Right lung (tissue), 5 donors: ENCODE data around the gene NSUN7. TPM values are rescaled to one million over a fixed set of nuclear protein-coding genes. Genes with fewer than 3 reads are reported as not detected.
"Not testable (repeated sequence)": the region's sequence is repeated elsewhere in the genome, so short reads cannot be mapped to it uniquely, and the experiment has no call there.

Experiments used
- DNase-seq, 2 donors: peaks; one replicate each; pipeline ENCODE4 v3.0.0-alpha.2; 2013
- polyA plus RNA-seq, 5 donors: library from polyadenylated mRNA; unstranded; fragments of 120-200 nt; gene quantifications; one replicate each; pipeline versions ENCODE4 v1.2.1 to v1.2.3, GENCODE V29; 2013; ENCODE audit warnings: inconsistent platforms in 1 of 5, low replicate concordance in 1 of 5; ENCODE audit not compliant: insufficient read length in 5 of 5, insufficient read depth in 1 of 5

The NSUN7 gene
- polyA plus RNA-seq, 5 donors, result 11.5 to 19.7 (median 16.6) TPM

DNA sequence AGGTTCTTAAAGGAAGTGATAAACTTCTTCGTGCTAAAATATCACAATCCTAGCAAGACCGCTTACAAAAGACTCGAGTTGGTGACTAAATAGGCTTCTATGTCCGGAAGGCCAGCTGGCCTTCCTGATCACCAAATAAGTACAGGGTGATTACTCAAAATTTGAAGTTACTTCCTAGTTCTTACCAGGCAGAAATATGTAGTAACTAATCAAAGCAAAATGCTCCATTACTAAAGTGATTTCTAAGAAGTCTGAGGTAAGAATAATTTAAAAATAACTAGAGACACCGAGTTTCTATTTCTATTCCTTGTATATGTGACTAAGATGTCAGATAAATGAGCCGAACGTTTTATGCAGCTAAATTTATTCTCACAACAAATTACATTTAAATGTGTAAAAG, 62.2 kb downstream of the NSUN7 start:
- DNase-seq, result no peak

DNA sequence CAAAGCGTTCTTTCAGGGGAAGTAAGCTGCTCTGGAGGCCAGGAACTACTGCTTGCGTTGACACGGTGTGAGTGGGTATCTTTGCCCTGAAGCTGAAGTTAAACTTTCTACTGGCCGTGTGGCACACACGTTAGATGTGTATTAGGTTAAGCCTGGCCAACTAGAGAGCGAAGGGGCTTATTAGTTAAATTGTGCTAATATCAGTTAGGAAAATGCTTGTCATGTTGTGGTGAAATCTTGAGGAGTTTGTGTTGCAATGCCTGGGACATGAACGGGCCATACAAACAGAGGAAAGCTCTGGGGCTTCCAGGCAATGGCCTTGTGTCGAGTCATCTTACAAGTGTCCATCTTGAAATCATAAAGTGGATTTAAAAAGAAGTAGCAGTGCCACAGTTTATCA, 62.6 kb downstream of the NSUN7 start:
- DNase-seq, result no peak

DNA sequence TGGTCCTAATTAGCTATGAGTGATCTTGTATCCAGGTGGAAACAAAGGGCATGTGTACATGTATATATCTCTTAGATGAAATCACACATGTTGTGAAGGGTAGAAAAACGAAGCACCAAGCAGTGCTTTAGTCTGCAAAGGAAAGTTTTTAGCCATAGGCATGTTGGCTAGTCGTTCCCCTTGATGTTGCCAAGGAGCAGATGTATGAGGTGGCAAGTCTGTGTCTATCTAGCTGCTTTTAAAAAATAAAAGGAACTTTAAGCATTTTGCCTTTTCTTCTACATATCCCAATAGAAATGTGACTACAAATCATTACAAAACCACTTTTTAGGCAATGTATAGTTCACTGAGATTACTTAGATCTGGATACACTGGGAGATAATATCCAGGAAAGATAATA, 63.1 kb downstream of the NSUN7 start:
- no peak for DNase-seq

DNA sequence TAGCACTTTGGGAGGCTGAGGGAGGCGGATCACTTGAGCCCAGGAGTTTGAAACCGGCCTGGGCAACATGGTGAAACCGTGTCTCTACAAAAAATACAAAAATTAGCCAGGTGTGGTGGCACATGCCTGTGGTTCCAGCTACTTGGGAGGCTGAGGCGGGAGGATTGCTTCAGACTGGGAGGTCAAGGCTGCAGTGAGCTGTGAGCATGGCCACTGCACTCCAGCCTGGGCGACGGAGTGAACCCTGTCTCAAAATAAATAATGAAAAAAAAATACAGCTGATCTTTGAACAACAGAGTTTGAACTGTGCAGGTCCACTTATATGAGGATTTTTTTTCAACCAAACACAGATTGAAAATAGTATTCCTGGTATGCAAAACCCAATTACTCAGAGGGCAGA, 67.4 kb downstream of the NSUN7 start:
- DNase-seq, result not testable (repeated sequence)

DNA sequence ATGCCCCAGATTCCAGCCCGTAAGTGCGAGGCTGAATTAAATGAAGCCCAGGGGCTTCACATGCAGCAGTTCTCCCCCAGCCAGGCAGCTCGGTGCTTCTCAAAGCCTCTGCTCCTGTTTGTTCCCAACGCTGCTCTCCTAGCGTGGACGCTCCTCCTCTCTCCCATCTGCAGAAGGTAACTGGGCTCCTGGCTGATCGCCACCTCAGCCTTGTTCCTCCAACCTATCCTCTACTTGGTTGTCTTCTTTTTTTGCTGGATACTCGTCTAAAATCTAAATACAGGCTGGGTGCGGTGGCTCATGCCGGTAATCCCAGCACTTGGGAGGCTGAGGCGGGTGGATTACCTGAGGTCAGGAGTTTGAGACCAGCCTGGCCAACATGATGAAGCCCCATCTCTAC, 70.3 kb downstream of the NSUN7 start:
- no peak for DNase-seq

DNA sequence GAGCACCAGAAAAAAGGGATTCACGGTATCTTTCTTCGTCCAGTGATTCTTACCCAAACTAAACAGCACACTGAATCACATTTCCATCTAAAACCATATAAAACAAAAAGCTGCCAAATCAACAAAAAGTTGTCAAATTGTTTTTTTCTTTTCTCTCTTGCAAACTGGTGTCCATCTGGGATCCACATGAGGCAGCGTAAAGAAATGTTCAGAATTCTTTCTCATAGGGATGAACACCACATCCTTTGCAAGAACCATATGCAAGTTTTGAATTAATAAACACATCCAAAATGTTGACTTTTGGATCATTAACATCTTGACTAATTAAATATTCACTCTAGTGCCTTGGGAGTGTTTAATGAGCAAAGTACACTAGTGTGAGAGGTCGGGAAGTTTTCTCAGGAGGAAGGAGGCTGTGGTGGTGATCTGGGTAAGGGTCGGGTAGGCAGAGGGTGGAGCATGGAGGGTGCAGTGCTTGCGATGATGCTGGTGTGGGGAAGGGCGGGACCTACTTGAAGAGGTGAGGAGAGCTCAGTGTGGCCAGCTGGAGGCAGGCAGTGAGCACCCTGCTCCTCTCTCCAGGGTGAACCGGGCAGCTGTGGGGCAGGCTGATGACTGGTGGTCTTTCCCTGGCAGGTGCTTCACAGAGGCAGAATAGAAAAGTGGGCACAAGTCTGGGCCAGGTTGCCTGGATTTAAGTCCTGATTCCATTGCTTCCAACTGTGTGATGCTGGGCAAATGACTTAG, 72.8 kb downstream of the NSUN7 start:
- no peak for DNase-seq

DNA sequence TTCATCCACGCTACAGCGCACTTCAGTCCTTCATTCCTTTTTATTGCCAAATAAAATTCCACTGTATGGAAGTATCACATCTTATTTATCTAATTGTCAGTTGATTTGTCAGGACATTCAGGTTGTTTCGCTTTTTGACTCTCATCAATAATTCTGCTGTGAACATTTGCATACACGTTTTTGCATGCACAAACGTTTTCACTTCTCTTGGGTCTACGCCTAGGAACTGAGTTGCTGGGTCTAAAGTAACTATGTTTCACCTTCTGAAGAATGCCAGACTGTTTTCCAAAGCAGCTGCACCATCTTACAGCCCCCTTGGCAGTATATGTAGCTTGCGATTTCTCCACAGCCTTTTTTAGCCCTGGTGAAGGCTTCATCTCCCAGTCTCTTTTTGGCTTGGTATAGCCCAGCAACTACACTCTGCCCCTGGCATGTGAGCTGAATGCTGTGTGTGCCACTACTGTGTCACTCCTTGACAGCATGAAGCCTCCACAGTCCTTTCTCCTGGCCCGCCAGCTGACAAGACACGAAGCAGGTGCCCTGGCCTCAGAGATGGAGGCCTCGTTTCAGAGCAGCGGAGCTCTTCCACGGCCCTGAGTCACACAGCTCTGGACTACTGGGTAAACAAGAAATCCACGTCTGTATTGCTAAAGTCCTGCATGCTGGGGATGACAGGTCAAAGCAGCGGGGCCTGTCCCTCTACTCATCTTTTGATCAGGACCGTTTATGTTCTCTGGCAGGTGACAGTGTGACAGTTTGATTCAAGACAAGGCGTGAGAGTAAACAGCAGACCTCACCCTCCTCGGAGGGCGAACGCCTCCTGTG, 75.5 kb downstream of the NSUN7 start:
- no peak for DNase-seq

DNA sequence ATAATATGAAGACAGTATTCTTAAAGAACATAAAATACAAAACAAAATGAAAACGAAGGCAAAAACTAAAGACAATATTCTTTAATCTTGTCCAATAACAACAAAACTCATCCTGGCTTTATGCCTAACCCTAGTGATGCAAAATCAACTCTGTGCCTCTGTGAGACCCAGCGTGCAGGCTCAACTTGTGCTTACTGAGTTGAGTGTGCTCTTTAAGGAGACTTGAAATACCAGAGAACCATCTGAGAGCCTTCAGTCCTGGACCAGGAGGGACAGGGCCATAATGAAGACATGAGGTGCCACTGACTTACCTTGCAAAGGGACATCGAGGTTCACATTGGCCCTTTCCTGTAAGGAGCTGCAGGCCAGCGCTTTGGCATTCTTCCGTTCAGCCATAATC, 77.1 kb downstream of the NSUN7 start:
- no peak for DNase-seq

DNA sequence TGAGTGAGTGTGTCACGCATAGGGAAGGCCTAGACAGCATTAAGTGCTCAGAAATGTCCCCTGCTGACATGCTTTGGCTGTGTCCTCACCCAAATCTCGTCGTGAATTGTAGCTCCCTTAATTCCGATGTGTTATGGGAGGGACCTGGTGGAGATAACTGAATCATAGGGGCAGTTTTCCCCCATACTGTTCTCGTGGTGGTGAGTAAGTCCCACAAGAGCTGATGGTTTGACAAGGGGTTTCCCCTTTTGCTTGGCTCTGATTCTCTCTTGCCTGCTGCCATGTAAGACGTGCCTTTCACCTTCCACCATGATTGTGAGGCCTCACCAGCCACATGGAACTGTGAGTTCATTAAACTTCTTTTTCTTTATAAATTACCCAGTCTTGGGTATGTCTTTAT, 78.0 kb downstream of the NSUN7 start:
- no peak for DNase-seq

DNA sequence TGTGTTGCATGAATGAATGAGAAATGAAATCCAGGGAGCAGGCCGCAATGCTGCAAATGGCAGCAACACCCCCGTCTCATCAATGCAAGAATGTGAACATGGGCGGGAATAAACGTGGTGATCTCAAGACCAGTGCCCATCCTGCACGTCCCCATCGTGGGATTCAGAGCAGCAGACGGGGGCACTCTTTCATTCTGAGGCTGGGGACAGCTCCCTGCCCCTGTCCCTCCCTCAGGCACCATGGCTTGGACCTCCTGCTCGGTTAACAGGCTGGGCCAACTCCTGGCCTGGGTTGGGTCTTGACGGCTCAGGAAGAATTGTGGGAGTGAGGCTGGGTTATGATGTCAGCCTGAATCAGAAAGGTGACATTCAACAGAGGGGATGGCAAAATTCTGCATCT, 78.9 kb downstream of the NSUN7 start:
- no peak for DNase-seq

DNA sequence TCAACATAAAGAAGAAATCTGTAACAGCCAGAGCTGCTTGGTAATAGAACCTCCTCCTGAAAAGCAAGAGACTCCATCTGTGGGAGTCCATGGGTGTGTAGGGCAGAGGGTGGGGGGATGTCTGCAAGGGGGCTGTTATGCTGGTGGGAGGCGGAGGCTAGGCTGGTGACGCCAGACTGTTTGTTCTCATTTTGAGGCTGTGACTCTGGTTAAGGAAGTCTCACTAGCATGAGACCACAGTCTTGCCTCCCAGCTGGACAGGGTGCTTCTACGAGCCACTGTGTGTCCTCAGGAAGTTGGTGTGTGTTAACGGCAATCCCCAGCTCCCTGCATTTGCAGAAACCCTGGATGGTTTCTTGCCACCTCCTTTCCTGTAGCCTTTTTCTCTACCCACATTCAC, 79.8 kb downstream of the NSUN7 start:
- DNase-seq, result no peak

DNA sequence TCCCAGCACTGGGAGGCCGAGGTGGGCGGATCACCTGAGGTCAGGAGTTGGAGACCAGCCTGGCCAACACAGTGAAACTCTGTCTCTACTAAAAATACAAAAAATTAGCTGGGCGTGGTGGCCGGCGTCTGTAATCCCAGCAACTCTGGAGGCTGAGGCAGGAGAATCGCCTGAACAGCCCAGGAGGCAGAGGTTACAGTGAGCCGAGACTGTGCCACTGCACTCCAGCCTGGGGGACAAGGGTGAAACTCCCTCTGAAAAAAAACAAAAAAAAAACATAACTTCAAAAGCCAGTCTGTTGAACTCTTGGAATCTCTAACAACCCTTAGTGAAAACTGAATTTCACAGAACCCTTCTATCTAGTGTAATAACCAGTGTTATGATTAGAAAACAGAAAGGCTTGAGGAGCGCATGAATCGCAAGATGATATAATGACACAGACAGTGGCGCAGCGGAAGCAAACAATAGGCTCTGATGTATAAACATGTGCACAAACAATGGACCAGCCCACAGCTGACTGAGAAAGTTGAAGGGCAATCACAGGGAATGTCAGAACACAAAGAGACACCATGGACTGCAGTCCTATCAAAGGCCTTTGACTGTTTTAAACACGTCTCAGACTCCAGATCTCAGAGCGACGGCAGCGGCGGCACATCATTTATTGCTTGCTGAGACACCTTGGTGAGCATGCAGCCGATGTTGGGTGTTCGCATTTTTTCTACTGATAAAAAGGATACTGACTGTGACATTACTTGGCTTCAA, 81.6 kb downstream of the NSUN7 start:
- DNase-seq, result no peak

DNA sequence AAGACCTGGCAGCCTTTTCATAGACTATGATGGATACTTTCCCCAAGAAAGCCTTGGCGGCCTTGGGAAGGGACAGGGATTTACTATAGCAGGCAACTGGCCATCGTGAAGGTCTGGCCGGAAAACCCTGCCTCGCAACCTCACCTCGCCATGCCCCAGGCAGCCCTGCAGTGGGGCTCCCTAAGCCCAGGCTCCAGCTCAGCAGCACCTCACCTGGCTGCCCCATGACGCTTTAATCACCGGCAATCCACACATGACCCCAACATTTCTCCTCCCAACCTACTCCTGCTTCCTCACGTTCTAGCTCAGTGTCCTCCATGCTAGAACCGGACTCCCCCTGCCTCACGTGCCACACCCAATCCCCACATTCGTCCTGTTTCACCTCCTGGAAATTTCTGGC, 82.4 kb downstream of the NSUN7 start:
- DNase-seq, result no peak

DNA sequence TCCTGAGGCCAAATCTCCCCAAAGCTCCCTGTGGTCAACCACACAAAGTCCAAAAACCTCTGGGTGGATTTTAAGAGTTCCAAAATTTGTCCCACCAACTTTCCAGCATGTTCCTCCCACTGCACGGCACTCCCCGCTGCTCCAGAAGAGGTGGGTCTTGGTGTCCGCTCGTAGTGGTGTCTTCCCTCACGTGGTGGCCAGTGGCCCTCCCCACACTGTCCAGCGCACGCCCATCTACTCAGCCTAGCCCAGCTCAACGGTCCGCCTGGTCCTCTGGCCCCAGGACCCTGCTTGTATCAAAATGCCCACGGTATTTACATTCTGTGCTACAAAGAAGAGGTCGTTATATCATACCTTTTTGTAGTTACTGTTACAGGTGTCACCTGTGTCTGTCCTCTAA, 83.5 kb downstream of the NSUN7 start:
- DNase-seq, result no peak

DNA sequence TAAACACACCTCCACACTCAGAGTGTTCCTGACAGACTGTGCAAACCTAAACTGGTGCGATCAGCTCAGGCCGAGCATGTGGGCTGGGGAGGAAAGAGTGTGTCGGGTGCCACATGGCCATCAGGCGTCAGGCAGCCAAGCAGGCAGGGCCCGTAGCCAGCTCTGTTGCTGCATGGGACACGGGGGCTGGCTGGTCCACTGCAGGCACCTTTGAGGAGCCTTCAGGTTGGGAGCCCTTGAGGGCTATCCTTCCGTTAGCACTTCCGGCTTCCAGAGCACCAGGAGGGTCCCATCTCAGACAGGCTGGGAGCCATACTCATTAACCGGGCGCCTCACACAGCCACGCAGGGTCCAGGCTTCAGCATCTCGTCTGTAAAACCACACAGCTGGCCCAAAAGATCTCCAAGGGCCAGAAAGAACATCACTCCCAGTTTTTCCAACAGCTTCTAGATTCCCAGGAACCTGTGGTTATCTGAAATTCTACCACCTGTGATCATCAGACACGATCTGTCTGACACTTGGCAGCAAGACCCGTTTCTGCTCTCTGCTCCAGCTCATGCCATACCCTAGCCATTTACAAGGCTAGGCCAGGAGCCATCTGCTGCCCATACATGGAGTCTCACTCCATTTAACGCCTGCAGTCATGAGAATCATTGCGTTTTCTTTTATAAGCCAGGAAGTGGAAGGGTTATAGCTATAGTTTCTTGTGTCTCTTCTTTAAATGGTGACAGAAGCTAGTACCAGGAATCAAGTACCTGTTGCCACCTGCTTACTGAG, 87.5 kb downstream of the NSUN7 start:
- no peak for DNase-seq

DNA sequence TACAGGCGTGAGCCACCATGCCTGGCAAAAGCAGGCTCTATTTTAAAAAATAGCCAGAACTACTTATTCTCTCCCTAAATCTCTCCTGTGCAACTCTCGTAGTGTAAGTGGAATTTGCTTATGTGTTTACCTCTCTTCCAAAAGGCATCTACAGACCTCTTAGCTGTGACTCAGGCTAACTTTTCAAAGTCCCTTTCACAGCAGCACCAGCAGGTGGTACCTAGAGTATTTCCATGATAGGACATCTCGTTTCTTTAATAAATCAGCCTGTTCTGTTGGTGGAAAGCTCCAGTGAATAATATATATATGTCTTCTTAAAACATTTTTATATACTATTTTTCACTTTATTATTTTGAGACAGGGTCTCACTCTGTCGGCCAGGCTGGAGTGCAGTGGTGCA, 89.0 kb downstream of the NSUN7 start:
- no peak for DNase-seq

DNA sequence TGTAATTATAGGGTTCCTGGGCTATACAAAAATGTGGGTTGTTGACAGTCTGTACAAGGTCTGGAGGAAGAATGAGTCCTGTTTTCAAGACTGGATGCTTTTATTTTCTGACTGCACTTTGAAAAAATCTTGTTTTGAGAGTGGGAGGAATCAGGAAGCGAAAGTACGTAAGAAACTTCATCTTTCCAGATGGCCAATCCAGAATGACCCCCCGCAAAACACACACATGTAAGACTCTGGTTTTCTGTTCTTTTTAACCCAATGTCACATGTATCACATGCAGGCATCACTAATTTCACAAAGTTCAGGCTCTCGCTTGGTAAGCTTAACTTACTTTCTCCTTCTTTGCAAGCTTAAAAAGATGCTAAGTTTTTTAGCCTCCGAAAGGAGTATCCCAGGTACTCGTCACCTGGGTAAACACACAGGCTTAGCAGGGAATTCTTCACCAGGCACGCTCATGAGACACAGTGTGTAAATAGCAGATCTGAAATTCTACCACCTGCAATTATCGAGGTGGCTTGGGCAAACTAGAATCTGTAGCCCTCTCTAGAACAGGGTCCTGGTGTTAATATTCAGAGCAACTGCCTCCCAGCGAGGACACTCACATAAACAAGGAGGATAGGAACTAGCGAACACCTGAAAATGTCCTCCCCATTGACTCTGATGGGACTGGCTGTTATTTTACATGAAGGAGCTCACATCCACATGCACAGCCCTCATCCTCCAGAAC, 90.7 kb downstream of the NSUN7 start:
- DNase-seq, result no peak

DNA sequence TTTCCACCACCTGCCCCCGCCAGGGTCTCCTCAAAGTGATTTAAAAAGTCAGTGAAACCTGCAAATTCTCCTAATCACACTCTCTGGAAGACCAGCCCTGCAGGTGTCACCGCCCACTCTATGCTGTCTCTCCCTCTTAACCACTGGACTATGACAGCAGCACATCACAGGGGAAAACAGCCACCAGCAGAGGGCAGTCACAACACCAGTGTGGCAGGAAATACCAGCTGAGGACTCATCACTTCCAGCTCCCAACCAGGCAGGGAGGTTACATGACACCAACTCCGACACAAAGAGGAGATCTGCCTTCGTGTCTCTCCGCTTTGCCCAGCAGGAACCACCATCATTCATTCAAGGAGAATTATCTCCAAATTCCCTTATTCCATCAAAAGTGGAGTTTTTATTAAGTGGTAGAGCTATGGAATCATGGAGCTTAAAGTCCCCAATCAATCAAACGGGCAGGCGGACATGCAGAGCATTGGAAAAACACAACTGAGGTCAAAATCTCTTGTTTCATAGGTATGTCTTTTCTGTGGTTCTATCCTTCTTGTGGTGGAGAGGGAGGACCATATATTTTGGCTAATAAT, 91.3 kb downstream of the NSUN7 start:
- DNase-seq, result no peak

DNA sequence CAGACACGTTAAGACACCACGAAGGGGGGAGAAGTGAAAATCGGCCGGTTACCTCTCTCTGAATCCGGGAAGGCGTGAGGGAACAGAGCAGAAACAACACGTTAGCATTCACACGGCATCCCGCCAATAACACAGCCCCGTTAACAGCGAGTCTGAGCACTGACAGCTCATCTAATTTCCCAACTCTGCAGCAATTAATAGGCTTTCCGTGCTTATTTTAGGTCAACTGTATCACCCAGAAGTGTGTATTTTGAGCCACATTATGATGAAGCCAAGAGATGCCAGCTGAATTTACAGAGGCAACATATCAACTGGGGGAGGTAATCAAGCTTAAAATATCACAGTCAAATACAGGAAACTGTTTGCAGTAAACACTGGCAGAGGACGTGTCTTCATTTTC, 92.6 kb downstream of the NSUN7 start:
- DNase-seq, result no peak

DNA sequence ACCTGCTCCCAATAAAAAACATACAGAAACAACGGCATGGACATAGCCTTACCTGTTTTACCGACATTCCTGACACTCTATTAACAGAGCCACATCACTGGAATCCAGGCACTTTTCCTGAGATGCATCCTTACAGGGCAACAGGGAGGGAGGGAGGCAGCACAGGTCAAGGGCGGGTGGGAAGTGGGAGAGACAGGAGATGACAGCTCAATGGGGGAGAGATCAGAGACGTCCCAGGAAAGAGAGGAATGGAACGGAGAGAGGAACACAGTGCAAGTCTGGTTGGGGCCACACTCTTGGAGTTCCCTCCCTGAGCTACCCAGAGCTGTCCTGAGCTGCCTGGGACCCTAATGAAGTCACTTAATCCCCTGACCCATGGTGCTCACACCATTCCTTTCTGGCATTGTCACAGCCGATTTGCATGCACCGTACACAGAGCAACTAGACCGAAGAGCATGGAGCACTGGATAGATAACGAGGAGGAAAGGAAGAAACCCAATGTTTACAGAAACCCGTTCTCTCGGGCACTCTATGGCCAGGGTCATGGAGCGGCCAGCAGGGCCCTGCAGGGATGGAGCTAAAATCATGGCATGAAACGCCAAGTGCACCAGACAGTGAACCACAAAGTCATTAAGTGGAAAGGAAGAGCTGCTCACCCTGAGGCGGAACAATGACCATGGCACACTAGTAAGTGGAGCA, 93.1 kb downstream of the NSUN7 start:
- DNase-seq, result no peak
